Measurements from ENCODE around the gene INSR. TPM values are rescaled to one million over a fixed set of nuclear protein-coding genes. Genes with fewer than 3 reads are reported as not detected.

The INSR gene
- total and polyA plus RNA-seq, 2 of the 8 experiments (the other 6 are each of a cell fraction or from before 2014, with no cell fraction given) = 13.1 to 48.7 TPM

GRCh38 chr19:7187605-7188339 lies 106.4 kb downstream of the INSR start (continued):
- TF ChIP-seq CHD7 (IDR thresholded peaks at IDR 0.05; ENCODE audit: insufficient replicate concordance, low read length) (no peak), CHD2 (IDR thresholded peaks at IDR 0.05; ENCODE audit: low read length) (no peak), NANOG (IDR thresholded peaks at IDR 0.05; ENCODE audit: insufficient read depth, low read depth, low read length, poor library complexity, severe bottlenecking) (no peak), SP2 (IDR thresholded peaks at IDR 0.05; ENCODE audit: low read length) (no peak), JUN (IDR thresholded peaks at IDR 0.05; ENCODE audit: low read depth, low read length) (no peak), SIN3A (conservative IDR thresholded peaks at IDR 0.05 in 1 of 2, IDR thresholded peaks at IDR 0.05 in 1 of 2; ENCODE audit: low read depth in 1 of 2, low read length in 2 of 2) (no peak), EP300 (IDR thresholded peaks at IDR 0.05; ENCODE audit: borderline replicate concordance in 1 of 2, low read depth in 2 of 2, low read length in 2 of 2) (no peak), POLR2AphosphoS5 (IDR thresholded peaks at IDR 0.05; ENCODE audit: low read depth, low read length) (no peak), RXRA (IDR thresholded peaks at IDR 0.05; ENCODE audit: insufficient read depth, low read depth, low read length) (no peak)
- TF ChIP-seq, protein P1, sequence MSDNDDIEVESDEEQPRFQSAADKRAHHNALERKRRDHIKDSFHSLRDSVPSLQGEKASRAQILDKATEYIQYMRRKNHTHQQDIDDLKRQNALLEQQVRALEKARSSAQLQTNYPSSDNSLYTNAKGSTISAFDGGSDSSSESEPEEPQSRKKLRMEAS (IDR thresholded peaks at IDR 0.05) = no peak

Data from H1 (cell line).